Kidney (tissue), 14 donors: Measurements from ENCODE around the gene KCNH2. TPM values are rescaled to one million over a fixed set of nuclear protein-coding genes. Genes with fewer than 3 reads are reported as not detected.

Experiments
- DNase-seq, 5 donors: peaks; one replicate each; pipeline ENCODE4 v3.0.0-alpha.2; 2013 to 2020
- FAIRE-seq: peaks from 2 replicates; lab custom pipeline; 2012; peaks lifted over from hg19 to GRCh38; lab: Jason Lieb, UNC
- H3K27ac ChIP-seq, 2 donors: one replicate each; pipeline ENCODE4 v1.7.0; 2013; ENCODE audit warnings: low read depth in 2 of 2, low read length in 2 of 2, inconsistent platforms in 1 of 2
- H3K27me3 ChIP-seq: one replicate; pipeline ENCODE4 v1.7.1; 2013; ENCODE audit warnings: low read length, inconsistent platforms; ENCODE audit not compliant: control insufficient read depth, insufficient read depth
- H3K36me3 ChIP-seq, 3 donors: one replicate each; pipeline versions ENCODE4 v1.7.0 to v1.7.1; 2013; ENCODE audit warnings: low read length in 3 of 3, control low read depth in 1 of 3, inconsistent platforms in 1 of 3; ENCODE audit not compliant: insufficient read depth in 3 of 3, control insufficient read depth in 2 of 3
- H3K4me1 ChIP-seq, 3 donors: one replicate each; pipeline versions ENCODE4 v1.7.0 to v1.7.1; 2013; ENCODE audit warnings: low read length in 3 of 3, inconsistent platforms in 1 of 3, low read depth in 1 of 3; ENCODE audit not compliant: control insufficient read depth in 2 of 3, insufficient read depth in 2 of 3
- H3K4me3 ChIP-seq, 3 donors: one replicate each; pipeline versions ENCODE4 v1.7.0 to v1.8.1; 2013; ENCODE audit warnings: low read length in 3 of 3, control low read depth in 1 of 3, inconsistent platforms in 1 of 3
- H3K9ac ChIP-seq, 3 donors: one replicate each; pipeline versions ENCODE4 v1.7.0 to v1.7.1; 2013; ENCODE audit warnings: low read length in 3 of 3, control low read depth in 1 of 3, inconsistent platforms in 1 of 3
- H3K9me3 ChIP-seq, 3 donors: one replicate each; pipeline versions ENCODE4 v1.7.0 to v1.7.1; 2013; ENCODE audit warnings: low read length in 3 of 3, control low read depth in 1 of 3, inconsistent platforms in 1 of 3; ENCODE audit not compliant: control insufficient read depth in 2 of 3, insufficient read depth in 1 of 3
- CTCF ChIP-seq: IDR thresholded peaks from 3 replicates; pipeline ENCODE4 v1.5.1; 2012; ENCODE audit warnings: mild to moderate bottlenecking, moderate library complexity, borderline replicate concordance; ENCODE audit not compliant: insufficient read depth; ENCODE audit errors: extremely low read depth
- intact Hi-C: fragments of 100-400 bp; cut with DNase I; formaldehyde crosslinking; loops from one replicate; pipeline ENCODE4 v1.11.1; 2022
- polyA plus RNA-seq: library from polyadenylated mRNA; stranded (reverse); fragments of 350-450 nt; fragmentation: Illumina TruSeq; extraction: RNeasy Lipid Tissue Mini Kit (QIAGEN cat#74804); gene quantifications from one replicate; pipeline ENCODE4 v1.2.3, GENCODE V29; 2014; ENCODE audit warnings: low read depth, low replicate concordance; ENCODE audit not compliant: insufficient read depth
- total RNA-seq: library from RNA; stranded (reverse); fragmentation: NEBNext Ultra II Directional; extraction: Animal tissue kit (Norgen Biotek cat#: 25700); gene quantifications from one replicate; pipeline ENCODE4 v1.2.1, GENCODE V29; 2021
- donor health status: control.
- donor health status: control.
- donor health status: control.
- donor health status: control.
- donor health status: control.
- donor health status: DM: yes; HTN: yes; CAD: no.
- donor health status: Normal renal cell carcinoma (clear cell type).

KCNH2 gene
- total and polyA plus RNA-seq, 2 donors from 2014 or later = 1.3 to 1.5 TPM

GRCh38 chr7:151020231-151020630 lies 42.1 kb upstream of the KCNH2 start:
- H3K27ac ChIP-seq = no peak overlapping the region
- no peak for FAIRE-seq
- H3K4me3 ChIP-seq = no peak overlapping the region
- peaks cover 5% of the 10 kb centered on the region for H3K27me3 ChIP-seq
- peak in 1 of 5 donors; percentile 22 for DNase-seq
- H3K36me3 ChIP-seq = no peaks in the 10 kb centered on the region
- intact Hi-C loops = no loop called here
- no peak overlapping the region for H3K9ac ChIP-seq
- no peaks in the 10 kb centered on the region for H3K9me3 ChIP-seq
- H3K4me1 ChIP-seq = peaks cover 0 to 15% (median 0%) of the 10 kb centered on the region in 3 donors
- TF ChIP-seq CTCF = no peak

- TF ChIP-seq CTCF = no peak
- Histone ChIP-seq H3K9me3 (no peaks in the 10 kb centered on the region), H3K4me3 (no peak overlapping the region), H3K27me3 (peaks cover 5% of the 10 kb centered on the region), H3K4me1 (peaks cover 0 to 16% (median 0%) of the 10 kb centered on the region in 3 donors), H3K36me3 (no peaks in the 10 kb centered on the region), H3K27ac (no peak overlapping the region), H3K9ac (no peak overlapping the region)
- intact Hi-C loops = no loop called here
- no peak for DNase-seq
- no peak for FAIRE-seq
Measured at GRCh38 chr7:151019130-151019447, 41.0 kb upstream of the KCNH2 start.

DNA sequence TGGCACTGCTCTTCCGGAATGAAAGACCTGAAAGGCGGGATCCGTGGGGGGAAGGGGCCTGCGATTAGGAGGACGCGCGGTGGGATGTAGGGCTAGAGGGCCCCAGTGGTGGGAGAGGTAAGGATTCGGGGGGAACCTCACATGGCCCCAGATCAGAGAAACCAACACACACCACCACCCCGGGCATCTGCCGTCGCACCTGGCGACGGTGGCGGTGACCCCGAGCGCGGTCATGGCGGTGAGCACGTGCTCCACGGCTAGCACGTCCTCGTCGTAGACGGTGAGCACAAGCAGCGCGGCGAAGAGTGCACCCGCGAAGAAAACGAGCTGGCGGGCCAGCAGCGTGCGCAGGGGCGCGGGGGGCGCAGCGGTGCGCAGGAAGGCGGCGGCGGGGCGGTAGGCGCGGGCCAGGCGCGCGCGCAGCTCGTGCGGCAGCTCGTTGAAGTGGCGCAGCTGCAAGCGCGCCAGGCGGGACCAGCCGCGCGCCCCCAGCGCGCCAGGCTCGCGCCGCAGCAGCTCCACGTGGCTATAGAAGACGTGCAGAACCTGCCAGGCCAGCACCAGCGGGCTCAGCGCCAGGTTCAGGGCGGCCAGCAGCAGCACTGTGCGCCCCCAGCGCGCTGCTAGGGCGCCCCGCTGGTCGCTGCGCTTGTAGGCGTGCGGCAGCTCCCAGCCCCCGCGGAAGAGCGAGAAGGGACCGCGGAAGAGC lies 40.5 kb upstream of the KCNH2 start:
- no peak overlapping the region for H3K27ac ChIP-seq
- H3K4me3 ChIP-seq = no peak overlapping the region
- FAIRE-seq = no peak
- intact Hi-C loops = no loop called here
- no peak for TF ChIP-seq CTCF
- H3K9ac ChIP-seq = no peak overlapping the region
- no peaks in the 10 kb centered on the region for H3K9me3 ChIP-seq
- H3K4me1 ChIP-seq = peaks cover 0 to 21% (median 0%) of the 10 kb centered on the region in 3 donors
- peaks cover 7% of the 10 kb centered on the region for H3K27me3 ChIP-seq
- H3K36me3 ChIP-seq = no peaks in the 10 kb centered on the region
- peak in 4 of 5 donors; percentile 62 to 80 (median 69) for DNase-seq
